ENCODE results near the gene PARS2.

DNA sequence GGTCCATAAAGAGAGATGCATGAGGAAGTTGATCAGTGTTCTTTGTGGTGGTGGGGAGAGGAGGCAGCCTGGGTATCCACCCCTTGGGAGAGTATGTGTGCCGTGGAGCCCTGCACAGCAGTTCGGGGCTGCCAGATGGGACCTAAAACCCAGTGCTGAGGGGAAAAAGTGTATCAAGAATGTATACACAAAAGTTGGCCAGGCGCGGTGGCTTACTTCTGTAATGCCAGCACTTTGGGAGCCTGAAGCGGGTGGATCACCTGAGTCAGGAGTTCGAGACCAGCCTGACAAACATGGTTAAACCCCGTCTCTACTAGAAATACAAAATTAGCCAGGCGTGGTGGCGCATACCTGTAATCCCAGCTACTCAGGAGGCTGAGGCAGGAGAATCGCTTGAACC is 52.8 kb downstream of the PARS2 start:
- TF ChIP-seq, protein P1, sequence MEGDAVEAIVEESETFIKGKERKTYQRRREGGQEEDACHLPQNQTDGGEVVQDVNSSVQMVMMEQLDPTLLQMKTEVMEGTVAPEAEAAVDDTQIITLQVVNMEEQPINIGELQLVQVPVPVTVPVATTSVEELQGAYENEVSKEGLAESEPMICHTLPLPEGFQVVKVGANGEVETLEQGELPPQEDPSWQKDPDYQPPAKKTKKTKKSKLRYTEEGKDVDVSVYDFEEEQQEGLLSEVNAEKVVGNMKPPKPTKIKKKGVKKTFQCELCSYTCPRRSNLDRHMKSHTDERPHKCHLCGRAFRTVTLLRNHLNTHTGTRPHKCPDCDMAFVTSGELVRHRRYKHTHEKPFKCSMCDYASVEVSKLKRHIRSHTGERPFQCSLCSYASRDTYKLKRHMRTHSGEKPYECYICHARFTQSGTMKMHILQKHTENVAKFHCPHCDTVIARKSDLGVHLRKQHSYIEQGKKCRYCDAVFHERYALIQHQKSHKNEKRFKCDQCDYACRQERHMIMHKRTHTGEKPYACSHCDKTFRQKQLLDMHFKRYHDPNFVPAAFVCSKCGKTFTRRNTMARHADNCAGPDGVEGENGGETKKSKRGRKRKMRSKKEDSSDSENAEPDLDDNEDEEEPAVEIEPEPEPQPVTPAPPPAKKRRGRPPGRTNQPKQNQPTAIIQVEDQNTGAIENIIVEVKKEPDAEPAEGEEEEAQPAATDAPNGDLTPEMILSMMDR (IDR thresholded peaks at IDR 0.05; ENCODE audit: low read depth, low read length, missing input control), result no peak
- TF ChIP-seq RAD21 (IDR thresholded peaks at IDR 0.05), result no peak
- TF ChIP-seq, protein P2, sequence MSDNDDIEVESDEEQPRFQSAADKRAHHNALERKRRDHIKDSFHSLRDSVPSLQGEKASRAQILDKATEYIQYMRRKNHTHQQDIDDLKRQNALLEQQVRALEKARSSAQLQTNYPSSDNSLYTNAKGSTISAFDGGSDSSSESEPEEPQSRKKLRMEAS (IDR thresholded peaks at IDR 0.05), result no peak
- TF ChIP-seq YY1 (IDR thresholded peaks at IDR 0.05), result no peak
- no peak for TF ChIP-seq GABPA (IDR thresholded peaks at IDR 0.05 in 1 of 2, conservative IDR thresholded peaks at IDR 0.05 in 1 of 2)
- TF ChIP-seq SP1 (IDR thresholded peaks at IDR 0.05), result no peak
- no peak for TF ChIP-seq HNF4G (IDR thresholded peaks at IDR 0.05)
- TF ChIP-seq TAF1 (conservative IDR thresholded peaks at IDR 0.05), result no peak
- no peak for TF ChIP-seq JUND (IDR thresholded peaks at IDR 0.05)
- TF ChIP-seq FOXA2 (IDR thresholded peaks at IDR 0.05), result no peak
- TF ChIP-seq, protein P3, sequence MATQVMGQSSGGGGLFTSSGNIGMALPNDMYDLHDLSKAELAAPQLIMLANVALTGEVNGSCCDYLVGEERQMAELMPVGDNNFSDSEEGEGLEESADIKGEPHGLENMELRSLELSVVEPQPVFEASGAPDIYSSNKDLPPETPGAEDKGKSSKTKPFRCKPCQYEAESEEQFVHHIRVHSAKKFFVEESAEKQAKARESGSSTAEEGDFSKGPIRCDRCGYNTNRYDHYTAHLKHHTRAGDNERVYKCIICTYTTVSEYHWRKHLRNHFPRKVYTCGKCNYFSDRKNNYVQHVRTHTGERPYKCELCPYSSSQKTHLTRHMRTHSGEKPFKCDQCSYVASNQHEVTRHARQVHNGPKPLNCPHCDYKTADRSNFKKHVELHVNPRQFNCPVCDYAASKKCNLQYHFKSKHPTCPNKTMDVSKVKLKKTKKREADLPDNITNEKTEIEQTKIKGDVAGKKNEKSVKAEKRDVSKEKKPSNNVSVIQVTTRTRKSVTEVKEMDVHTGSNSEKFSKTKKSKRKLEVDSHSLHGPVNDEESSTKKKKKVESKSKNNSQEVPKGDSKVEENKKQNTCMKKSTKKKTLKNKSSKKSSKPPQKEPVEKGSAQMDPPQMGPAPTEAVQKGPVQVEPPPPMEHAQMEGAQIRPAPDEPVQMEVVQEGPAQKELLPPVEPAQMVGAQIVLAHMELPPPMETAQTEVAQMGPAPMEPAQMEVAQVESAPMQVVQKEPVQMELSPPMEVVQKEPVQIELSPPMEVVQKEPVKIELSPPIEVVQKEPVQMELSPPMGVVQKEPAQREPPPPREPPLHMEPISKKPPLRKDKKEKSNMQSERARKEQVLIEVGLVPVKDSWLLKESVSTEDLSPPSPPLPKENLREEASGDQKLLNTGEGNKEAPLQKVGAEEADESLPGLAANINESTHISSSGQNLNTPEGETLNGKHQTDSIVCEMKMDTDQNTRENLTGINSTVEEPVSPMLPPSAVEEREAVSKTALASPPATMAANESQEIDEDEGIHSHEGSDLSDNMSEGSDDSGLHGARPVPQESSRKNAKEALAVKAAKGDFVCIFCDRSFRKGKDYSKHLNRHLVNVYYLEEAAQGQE (IDR thresholded peaks at IDR 0.05), result no peak

Data from liver (tissue), 3 donors.